HFFc6 (cell line): ENCODE data around the gene ZNF785. TPM values are rescaled to one million over a fixed set of nuclear protein-coding genes. Genes with fewer than 3 reads are reported as not detected.
"Not testable (repeated sequence)": the region's sequence is repeated elsewhere in the genome, so short reads cannot be mapped to it uniquely, and the experiment has no call there.

Experiments used
- DNase-seq: peaks from one replicate; pipeline ENCODE4 v3.0.0-alpha.2; 2018
- H3K27ac Mint-ChIP-seq: 2 replicates; pipeline ENCODE4 v1.8.0; 2020; ENCODE audit warnings: mild to moderate bottlenecking, mixed read lengths
- H3K27me3 Mint-ChIP-seq: 2 replicates; pipeline ENCODE4 v1.8.0; 2021; ENCODE audit warnings: mild to moderate bottlenecking, moderate library complexity, mixed read lengths; ENCODE audit not compliant: insufficient read depth
- H3K36me3 Mint-ChIP-seq: 2 replicates; pipeline ENCODE4 v1.8.0; 2021; ENCODE audit warnings: low read depth, mixed read lengths
- H3K4me1 Mint-ChIP-seq: 2 replicates; pipeline ENCODE4 v1.8.0; 2020; ENCODE audit warnings: low read depth, mixed read lengths
- H3K4me3 Mint-ChIP-seq: 2 replicates; pipeline ENCODE4 v1.8.0; 2020; ENCODE audit warnings: mild to moderate bottlenecking, moderate library complexity, mixed read lengths
- H3K9me3 Mint-ChIP-seq: 2 replicates; pipeline ENCODE4 v1.8.0; 2020; ENCODE audit warnings: mild to moderate bottlenecking, mixed read lengths
- CTCF ChIP-seq: fragments of 200-600 bp; sonication (generic); IDR thresholded peaks from 2 replicates; pipeline ENCODE4 v1.5.0; 2021; ENCODE audit warnings: antibody characterized with exemption, mild to moderate bottlenecking
- total RNA-seq, 6 experiments: library from RNA; stranded (reverse); fragmentation: NEBNext Ultra II Directional; extraction: Animal tissue kit (Norgen Biotek cat#: 25700); gene quantifications; 2 replicates in 1 of 6; 3 replicates in 5 of 6; pipeline ENCODE4 v1.2.3, GENCODE V29; 2021

The ZNF785 gene
- total RNA-seq, 6 experiments from 2014 or later: 7.3 to 12.2 (median 10.1) TPM

DNA sequence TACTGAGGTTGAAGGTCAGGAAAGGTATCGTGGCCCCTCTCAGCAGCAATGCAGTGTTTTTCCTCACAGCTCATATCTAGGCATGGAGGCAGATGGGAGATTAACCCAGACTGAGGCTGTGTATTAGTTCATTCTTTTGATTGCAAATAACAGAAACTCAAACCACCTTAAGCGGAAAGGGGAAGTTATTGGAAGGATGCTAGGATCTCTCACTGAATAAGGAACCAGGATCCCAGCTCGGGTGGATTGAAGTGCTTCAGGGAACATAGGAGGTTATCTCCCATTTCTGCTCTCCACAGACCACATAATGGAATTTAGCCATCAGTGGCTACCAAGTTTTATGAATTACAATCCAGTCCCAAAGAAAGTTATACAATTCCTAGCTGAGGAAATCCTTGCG is 16.5 kb upstream of the ZNF785 start:
- no peaks in the 10 kb centered on the region for H3K9me3 Mint-ChIP-seq
- H3K36me3 Mint-ChIP-seq: peaks cover 18% of the 10 kb centered on the region
- H3K27me3 Mint-ChIP-seq: no peaks in the 10 kb centered on the region; the same call in 1 of the 2 replicates
- H3K4me1 Mint-ChIP-seq: peaks cover 19% of the 10 kb centered on the region
- no peak overlapping the region for H3K4me3 Mint-ChIP-seq
- H3K27ac Mint-ChIP-seq: no peak overlapping the region
- no peak for TF ChIP-seq CTCF
- no peak for DNase-seq

DNA sequence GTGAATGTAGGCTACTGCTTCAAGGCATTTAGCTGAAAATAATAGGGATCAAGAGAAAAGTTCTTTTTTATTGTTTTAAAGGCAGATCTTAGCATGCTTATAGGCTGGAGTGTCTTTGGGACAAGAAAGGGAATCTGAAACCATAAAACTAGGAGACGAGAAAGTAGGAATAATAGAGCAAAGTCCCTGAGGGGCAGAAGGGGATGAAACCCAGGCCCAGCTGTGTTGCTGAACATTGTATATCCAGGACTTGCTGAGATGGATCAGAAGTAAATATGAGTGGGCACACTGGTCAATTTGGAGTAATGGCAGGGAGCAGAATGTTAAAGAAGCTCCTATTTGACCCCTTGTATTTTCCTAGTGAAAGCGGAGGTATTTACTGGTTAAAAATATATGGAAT is 15.4 kb upstream of the ZNF785 start:
- no peak for DNase-seq
- Mint-ChIP-seq H3K4me1 (peaks cover 19% of the 10 kb centered on the region), H3K27ac (no peak overlapping the region), H3K36me3 (peaks cover 12% of the 10 kb centered on the region), H3K27me3 (no peaks in the 10 kb centered on the region; the same call in 1 of the 2 replicates), H3K4me3 (no peak overlapping the region), H3K9me3 (no peaks in the 10 kb centered on the region)
- TF ChIP-seq CTCF: no peak

- no peak for TF ChIP-seq CTCF
- Mint-ChIP-seq H3K4me1 (peaks cover 19% of the 10 kb centered on the region), H3K27me3 (no peaks in the 10 kb centered on the region; the same call in 1 of the 2 replicates), H3K27ac (no peak overlapping the region), H3K4me3 (no peak overlapping the region), H3K36me3 (peaks cover 12% of the 10 kb centered on the region), H3K9me3 (no peaks in the 10 kb centered on the region)
- DNase-seq: no peak
Observed at GRCh38 chr16:30600215-30600614, 14.7 kb upstream of the ZNF785 start.

GRCh38 chr16:30592871-30593270 is 7.4 kb upstream of the ZNF785 start:
- no peak overlapping the region for H3K27ac Mint-ChIP-seq
- peaks cover 12% of the 10 kb centered on the region; the same call in 1 of the 2 replicates for H3K36me3 Mint-ChIP-seq
- no peak overlapping the region for H3K4me3 Mint-ChIP-seq
- no peaks in the 10 kb centered on the region for H3K9me3 Mint-ChIP-seq
- no peak for TF ChIP-seq CTCF
- peaks cover 2% of the 10 kb centered on the region for H3K27me3 Mint-ChIP-seq
- H3K4me1 Mint-ChIP-seq: no peaks in the 10 kb centered on the region; the same call in 1 of the 2 replicates
- no peak for DNase-seq

- H3K9me3 Mint-ChIP-seq, H3K4me3 Mint-ChIP-seq, H3K27me3 Mint-ChIP-seq, H3K27ac Mint-ChIP-seq, H3K4me1 Mint-ChIP-seq, DNase-seq: not testable (repeated sequence)
- peaks cover 17% of the 10 kb centered on the region; the same call in 1 of the 2 replicates for H3K36me3 Mint-ChIP-seq
Observed at GRCh38 chr16:30590869-30591268, 5.4 kb upstream of the ZNF785 start.

DNA sequence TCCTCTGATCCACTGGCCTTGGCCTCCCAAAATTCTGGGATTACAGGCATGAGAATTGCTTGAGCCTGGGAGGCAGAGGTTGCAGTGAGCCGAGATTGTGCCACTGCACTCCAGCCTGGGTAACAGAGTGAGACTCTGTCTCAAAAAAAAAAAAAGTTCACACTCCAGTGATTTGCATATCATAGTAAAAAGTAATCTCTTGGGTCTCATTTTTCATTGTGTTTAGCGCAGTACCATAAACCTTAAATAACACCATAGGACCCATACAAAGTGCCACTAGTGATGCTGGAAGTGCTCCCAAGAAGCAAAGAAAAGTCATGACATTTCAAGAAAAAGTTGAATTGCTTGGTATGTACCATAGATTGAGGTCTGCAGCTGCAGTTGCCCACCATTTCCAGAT is 4.1 kb upstream of the ZNF785 start:
- H3K4me3 Mint-ChIP-seq: not testable (repeated sequence)
- H3K36me3 Mint-ChIP-seq: peaks cover 13% of the 10 kb centered on the region; the same call in 1 of the 2 replicates

GRCh38 chr16:30588651-30589050 is 3.2 kb upstream of the ZNF785 start:
- no peak for TF ChIP-seq CTCF
- peaks cover 7% of the 10 kb centered on the region; the same call in 1 of the 2 replicates for H3K36me3 Mint-ChIP-seq

More for the DNA sequence above, 4.1 kb upstream of the ZNF785 start:
- not testable (repeated sequence) for H3K4me1 Mint-ChIP-seq, H3K27me3 Mint-ChIP-seq, H3K27ac Mint-ChIP-seq, DNase-seq, H3K9me3 Mint-ChIP-seq

More at GRCh38 chr16:30588651-30589050, 3.2 kb upstream of the ZNF785 start:
- Mint-ChIP-seq H3K27me3 (peaks cover 2% of the 10 kb centered on the region), H3K27ac (no peak overlapping the region), H3K4me3 (no peak overlapping the region), H3K9me3 (no peaks in the 10 kb centered on the region), H3K4me1 (peaks cover 13% of the 10 kb centered on the region)
- no peak for DNase-seq
